Upper lobe of right lung (tissue), 1 donor: ENCODE data around the gene RCSD1. TPM values are rescaled to one million over a fixed set of nuclear protein-coding genes. Genes with fewer than 3 reads are reported as not detected.

Source experiments
- ATAC-seq: fragments of 200-7000 bp; cut with Tn5 transposase; one replicate; pipeline ENCODE4 v1.9.1; 2020; ENCODE audit warnings: mild to moderate bottlenecking, moderate library complexity
- DNase-seq: peaks from one replicate; pipeline ENCODE4 v3.0.0-alpha.2; 2020
- H3K27ac ChIP-seq: fragments of 200-600 bp; one replicate; pipeline ENCODE4 v1.8.0; 2022
- H3K27me3 ChIP-seq: fragments of 200-600 bp; one replicate; pipeline ENCODE4 v1.8.0; 2022; ENCODE audit warnings: mild to moderate bottlenecking
- H3K36me3 ChIP-seq: fragments of 200-600 bp; one replicate; pipeline ENCODE4 v1.8.0; 2022
- H3K4me1 ChIP-seq: fragments of 200-600 bp; one replicate; pipeline ENCODE4 v1.8.0; 2022
- H3K4me3 ChIP-seq: fragments of 200-600 bp; one replicate; pipeline ENCODE4 v1.8.0; 2022; ENCODE audit warnings: mild to moderate bottlenecking
- H3K9me3 ChIP-seq: fragments of 200-600 bp; one replicate; pipeline ENCODE4 v1.8.0; 2022
- CTCF ChIP-seq: fragments of 200-600 bp; IDR thresholded peaks from one replicate; pipeline ENCODE4 v1.8.0; 2022; ENCODE audit warnings: antibody characterized with exemption
- intact Hi-C: fragments of 100-400 bp; cut with DNase I; formaldehyde crosslinking; loops from one replicate; pipeline ENCODE4 v1.11.0; 2022
- total RNA-seq: library from RNA; stranded (reverse); fragmentation: NEBNext Ultra II Directional; extraction: Animal tissue kit (Norgen Biotek cat#: 25700); gene quantifications from one replicate; pipeline ENCODE4 v1.2.1, GENCODE V29; 2021
- donor health status: DM: no; HTN: yes; CAD: no; lungs with severe emphysema.

RCSD1 gene
- total RNA-seq, 1 donor from 2014 or later: 14.8 TPM

- no peak overlapping the region for H3K27ac ChIP-seq
- peaks cover 11% of the 10 kb centered on the region for H3K4me1 ChIP-seq
- no peaks in the 10 kb centered on the region for H3K36me3 ChIP-seq
- intact Hi-C loops: no loop called here
- H3K4me3 ChIP-seq: no peak overlapping the region
- no peak for TF ChIP-seq CTCF
- H3K9me3 ChIP-seq: no peaks in the 10 kb centered on the region
- H3K27me3 ChIP-seq: no peaks in the 10 kb centered on the region
- DNase-seq (no peak), ATAC-seq (no peak)
Observed at GRCh38 chr1:167681451-167682098, 51.5 kb downstream of the RCSD1 start.

- H3K27ac ChIP-seq: no peak overlapping the region
Observed at GRCh38 chr1:167683226-167683625, 53.2 kb downstream of the RCSD1 start.

GRCh38 chr1:167683641-167684502 is 53.8 kb downstream of the RCSD1 start:
- DNase-seq (peak; percentile 82), ATAC-seq (peak; percentile 86)
- H3K4me3 ChIP-seq: no peak overlapping the region
- peaks cover 18% of the 10 kb centered on the region for H3K4me1 ChIP-seq
- intact Hi-C loops: no loop called here
- no peaks in the 10 kb centered on the region for H3K9me3 ChIP-seq
- H3K36me3 ChIP-seq: no peaks in the 10 kb centered on the region
- H3K27ac ChIP-seq: no peak overlapping the region
- H3K27me3 ChIP-seq: no peaks in the 10 kb centered on the region
- TF ChIP-seq CTCF: no peak

More at GRCh38 chr1:167683226-167683625, 53.2 kb downstream of the RCSD1 start:
- H3K36me3 ChIP-seq: no peaks in the 10 kb centered on the region
- intact Hi-C loops: no loop called here
- TF ChIP-seq CTCF: no peak
- peaks cover 18% of the 10 kb centered on the region for H3K4me1 ChIP-seq
- H3K4me3 ChIP-seq: no peak overlapping the region
- ATAC-seq: no peak
- DNase-seq: no peak
- no peaks in the 10 kb centered on the region for H3K9me3 ChIP-seq
- H3K27me3 ChIP-seq: no peaks in the 10 kb centered on the region

- H3K27ac ChIP-seq: no peak overlapping the region
- H3K9me3 ChIP-seq: no peaks in the 10 kb centered on the region
- DNase-seq (no peak), ATAC-seq (no peak)
- peaks cover 18% of the 10 kb centered on the region for H3K4me1 ChIP-seq
- H3K27me3 ChIP-seq: no peaks in the 10 kb centered on the region
- H3K36me3 ChIP-seq: peaks cover 10% of the 10 kb centered on the region
- intact Hi-C loops: loop anchor here (5.0 kb wide), 1 partner anchor 84 kb away; no protein-coding TSS in a partner anchor
- H3K4me3 ChIP-seq: no peak overlapping the region
- no peak for TF ChIP-seq CTCF
Observed at GRCh38 chr1:167685844-167686243, 55.8 kb downstream of the RCSD1 start.

- Histone ChIP-seq H3K4me3 (no peak overlapping the region), H3K27me3 (no peaks in the 10 kb centered on the region), H3K4me1 (peaks cover 7% of the 10 kb centered on the region), H3K36me3 (peaks cover 22% of the 10 kb centered on the region), H3K9me3 (no peaks in the 10 kb centered on the region), H3K27ac (no peak overlapping the region)
- DNase-seq (no peak), ATAC-seq (peak; percentile 78)
- intact Hi-C loops: loop anchor here (5.0 kb wide), 1 partner anchor 86 kb away; no protein-coding TSS in a partner anchor
- peak; percentile 94 for TF ChIP-seq CTCF
Observed at GRCh38 chr1:167687919-167688519, 58.0 kb downstream of the RCSD1 start.
